NCI-H2196 (cell line): ENCODE measurements around the gene PSMG4.
A peak's percentile ranks its signal among the peaks of the same experiment; 100 is the strongest.

Source experiments
- DNase-seq: peaks from one replicate; lab custom pipeline; 2025; ENCODE audit not compliant: unreplicated experiment; lab: John Stamatoyannopoulos, UW

PSMG4 gene

GRCh38 chr6:3305831-3306230 lies 47.1 kb downstream of the PSMG4 start:
- DNase-seq: no peak

DNA sequence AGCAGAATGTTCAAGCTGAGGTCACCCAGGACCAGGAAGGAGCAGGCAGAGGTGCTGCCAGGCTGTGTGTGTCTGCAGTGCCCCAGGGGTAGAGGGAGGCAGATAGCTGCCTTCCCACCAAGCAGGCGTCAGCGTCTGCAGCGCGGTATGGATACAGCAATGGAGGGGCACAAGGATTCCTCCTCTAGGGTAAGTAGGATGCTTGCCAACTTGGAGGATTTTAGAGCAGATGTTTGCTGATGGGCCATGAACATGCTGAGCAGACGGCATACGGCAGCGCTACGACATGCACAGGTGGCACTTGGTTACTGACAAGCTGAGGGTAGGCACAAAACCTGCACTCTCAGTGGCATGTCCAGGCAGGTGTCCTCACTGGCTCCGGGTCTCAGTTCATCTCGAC lies 48.1 kb downstream of the PSMG4 start:
- no peak for DNase-seq

- DNase-seq: no peak
Observed at GRCh38 chr6:3307436-3307835, 48.7 kb downstream of the PSMG4 start.

DNA sequence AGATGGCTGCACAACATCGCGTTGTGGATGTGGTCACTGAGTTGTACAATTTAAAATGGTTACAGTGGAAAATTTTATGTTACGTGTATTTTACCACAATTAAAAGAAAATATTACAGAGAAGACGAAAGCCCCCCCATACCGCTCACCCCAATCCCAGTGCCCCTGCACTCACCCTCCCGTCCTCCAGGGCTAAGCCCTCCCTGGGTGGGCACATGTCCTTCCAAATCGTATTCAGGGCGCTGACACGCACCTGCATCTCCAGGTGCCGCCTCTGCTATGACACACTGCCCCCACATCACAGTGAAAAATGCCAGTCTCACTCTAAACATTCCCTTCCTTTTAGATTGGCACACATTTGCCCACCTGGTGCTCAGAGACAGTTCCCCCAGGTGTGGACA lies 49.4 kb downstream of the PSMG4 start:
- DNase-seq: no peak

GRCh38 chr6:3309391-3310050 lies 50.8 kb downstream of the PSMG4 start:
- peak; percentile 37 for DNase-seq

DNA sequence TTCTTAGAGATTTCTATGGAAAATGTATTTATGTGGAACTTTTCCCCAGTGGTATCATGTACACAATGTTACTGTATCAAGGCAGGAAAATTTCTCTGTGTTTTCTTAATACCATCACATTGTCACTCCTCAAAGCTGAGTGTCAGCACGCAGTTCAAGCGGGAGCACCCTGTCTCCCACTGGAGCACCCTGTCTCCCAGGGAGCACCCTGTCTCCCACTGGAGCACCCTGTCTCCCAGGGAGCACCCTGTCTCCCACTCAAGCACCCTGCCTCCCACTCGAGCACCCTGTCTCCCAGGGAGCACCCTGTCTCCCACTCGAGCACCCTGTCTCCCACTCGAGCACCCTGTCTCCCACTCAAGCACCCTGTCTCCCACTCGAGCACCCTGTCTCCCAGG lies 51.3 kb downstream of the PSMG4 start:
- no peak for DNase-seq

DNA sequence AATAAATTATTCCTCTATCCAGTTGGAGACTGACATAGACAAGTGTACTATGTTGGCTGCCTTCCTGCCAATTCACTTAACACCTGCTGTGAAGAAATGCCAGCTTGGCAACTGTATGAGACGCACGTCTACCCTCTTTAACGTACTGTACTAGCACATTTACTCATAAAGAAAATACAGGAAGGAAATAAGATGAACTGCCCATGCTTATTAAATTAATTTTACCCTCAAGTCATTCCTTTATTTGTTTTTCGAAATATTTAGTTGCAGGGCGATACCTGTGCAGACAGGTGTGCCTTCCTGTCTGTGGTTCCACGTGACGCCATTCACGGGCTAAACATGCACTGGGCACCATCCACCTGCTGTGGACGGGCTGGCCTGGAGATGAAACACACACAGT lies 52.0 kb downstream of the PSMG4 start:
- DNase-seq: peak; percentile 60

GRCh38 chr6:3311826-3312225 lies 53.1 kb downstream of the PSMG4 start:
- no peak for DNase-seq

- no peak for DNase-seq
Observed at GRCh38 chr6:3312604-3313231, 54.0 kb downstream of the PSMG4 start.

DNA sequence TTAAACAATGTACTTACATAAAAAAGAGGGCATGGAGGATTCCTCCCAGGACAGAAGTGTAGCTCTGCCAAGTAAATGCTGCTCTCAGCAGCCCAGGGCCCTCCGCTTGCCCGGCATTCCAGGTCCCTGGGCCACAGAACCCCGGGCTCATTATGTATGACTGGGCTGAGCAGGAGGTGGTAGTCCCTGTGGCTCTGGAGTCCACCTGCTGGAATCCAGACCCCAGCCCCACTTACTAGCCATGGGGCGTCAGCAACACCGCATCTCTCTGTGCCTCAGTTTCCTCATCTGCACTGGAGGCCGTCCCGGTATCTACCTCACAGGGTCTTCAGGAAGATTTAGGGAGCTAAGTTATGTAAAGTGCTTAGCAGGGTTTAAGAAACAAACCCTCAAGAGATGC lies 55.4 kb downstream of the PSMG4 start:
- no peak for DNase-seq

DNA sequence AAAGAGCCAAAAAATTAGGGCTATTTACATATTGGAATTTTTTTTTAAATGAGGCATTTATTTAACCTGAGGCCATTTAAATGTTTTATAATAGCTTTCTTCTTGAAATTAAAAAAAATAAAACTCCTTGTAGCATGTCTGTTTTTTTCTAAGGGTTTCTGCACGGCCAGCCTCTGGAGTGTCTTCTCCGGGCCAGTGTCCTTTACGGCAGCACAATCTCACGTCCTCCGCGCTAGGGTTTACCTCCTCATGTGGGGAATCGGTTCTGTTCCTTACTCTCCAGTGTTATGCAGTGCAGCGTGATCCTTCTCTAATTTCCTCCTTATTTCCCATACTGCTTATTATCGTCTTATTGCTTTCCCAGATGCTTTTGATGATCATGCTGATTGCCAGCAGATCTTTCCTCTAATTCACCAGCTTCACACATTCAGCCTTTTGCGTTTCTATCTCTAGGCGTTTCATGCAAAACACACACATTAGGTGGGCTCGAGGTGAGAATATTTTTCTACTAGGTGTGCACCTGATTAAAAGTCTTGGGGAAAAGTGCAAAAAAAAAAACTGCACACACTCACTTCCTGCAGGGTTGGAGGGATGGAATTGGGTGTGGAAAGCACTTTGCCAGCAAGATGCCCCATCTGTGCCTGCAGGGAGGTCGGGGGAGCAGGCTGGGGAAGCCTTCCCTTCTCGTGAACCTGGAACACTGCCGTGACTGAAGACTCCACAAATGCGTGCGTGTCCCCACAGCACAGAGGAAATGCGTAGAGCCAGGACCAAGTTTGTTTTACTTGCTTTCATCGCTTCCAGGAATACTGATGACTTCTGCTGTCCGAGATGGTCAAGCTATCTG lies 56.1 kb downstream of the PSMG4 start:
- no peak for DNase-seq

DNA sequence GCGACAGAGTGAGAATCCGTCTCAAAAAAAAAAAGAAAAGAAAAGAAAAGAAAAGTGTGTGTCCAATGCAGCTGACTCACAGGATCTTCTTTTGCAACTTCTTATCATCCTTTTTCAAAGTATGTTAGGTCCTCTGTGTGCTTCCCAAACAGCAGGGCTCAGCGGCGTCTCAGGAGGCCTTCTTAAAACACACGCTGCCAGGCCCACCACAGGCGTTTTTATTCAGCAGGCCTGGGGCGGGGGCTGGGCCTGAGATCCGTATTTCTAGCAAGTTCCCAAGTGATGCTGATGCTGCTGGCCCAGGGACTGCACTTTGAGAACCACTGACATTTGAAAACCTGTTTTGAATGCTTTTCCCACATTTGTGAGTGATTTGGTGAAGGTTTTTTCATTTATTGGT lies 57.1 kb downstream of the PSMG4 start:
- DNase-seq: no peak

GRCh38 chr6:3316331-3316730 lies 57.6 kb downstream of the PSMG4 start:
- DNase-seq: no peak

GRCh38 chr6:3316818-3317217 lies 58.1 kb downstream of the PSMG4 start:
- DNase-seq: no peak
